Measurements from ENCODE around the gene ARHGAP32. TPM values are rescaled to one million over a fixed set of nuclear protein-coding genes. Genes with fewer than 3 reads are reported as not detected.
"Not testable (repeated sequence)": the region's sequence is repeated elsewhere in the genome, so short reads cannot be mapped to it uniquely, and the experiment has no call there.

Gene ARHGAP32
- total and polyA plus RNA-seq, 9 donors, result 5.9 to 34.8 (median 28.4) TPM

DNA sequence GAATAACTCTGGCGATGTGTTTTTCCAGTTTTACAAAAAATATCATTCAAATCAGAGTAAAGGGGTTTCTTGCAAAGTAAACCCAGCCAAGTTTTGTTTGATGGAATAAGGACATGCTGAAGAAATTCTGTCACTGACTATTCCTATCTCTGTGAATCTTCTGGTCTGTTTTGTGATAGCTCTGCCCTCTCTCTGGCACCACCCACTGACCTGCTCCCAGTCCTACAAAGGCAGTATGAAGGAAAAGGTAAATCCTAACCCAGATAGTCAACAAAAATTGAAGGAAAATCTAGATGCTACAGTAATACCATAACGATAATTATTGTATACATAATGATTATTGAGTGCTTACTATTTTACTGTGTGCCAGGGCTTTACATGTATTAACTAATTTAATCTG lies 173.1 kb downstream of the ARHGAP32 start:
- intact Hi-C loops (cut with DNase I), result no loop called here
- no peaks in the 10 kb centered on the region for H3K27me3 ChIP-seq
- no peaks in the 10 kb centered on the region for H3K36me3 ChIP-seq
- H3K4me3 ChIP-seq, result no peak overlapping the region
- H3K4me1 ChIP-seq (ENCODE audit: insufficient read depth), result peaks cover 1% of the 10 kb centered on the region
- no peaks in the 10 kb centered on the region for H3K9me3 ChIP-seq
- no peak overlapping the region for H3K27ac ChIP-seq
- no peak for DNase-seq
- TF ChIP-seq EP300 (IDR thresholded peaks at IDR 0.05), result no peak
- WGBS, 3 donors, result 75 to 80% (median 77%) methylated on average over 2 of the region's 2 CpGs

DNA sequence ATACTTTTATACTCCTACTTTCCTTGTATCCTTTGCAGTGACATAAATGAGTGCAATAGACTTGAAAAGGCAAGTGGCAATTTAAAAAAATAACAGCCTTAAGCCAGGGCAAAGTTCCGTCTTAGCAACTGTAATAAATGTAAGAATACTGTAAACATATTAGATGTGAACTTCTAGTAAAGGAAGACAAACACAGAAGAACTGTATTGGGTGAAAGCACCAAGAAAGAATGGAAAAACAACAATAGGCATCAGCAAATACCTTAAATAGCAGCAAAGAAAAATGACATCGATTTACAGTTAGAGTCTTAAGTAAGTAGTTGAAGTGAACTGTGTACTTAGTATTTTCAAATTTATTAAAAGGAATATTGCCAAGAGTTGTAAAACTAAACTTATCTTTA lies 174.0 kb downstream of the ARHGAP32 start:
- intact Hi-C loops (cut with DNase I), result no loop called here
- TF ChIP-seq POLR2A (IDR thresholded peaks at IDR 0.05) (no peak), EP300 (IDR thresholded peaks at IDR 0.05) (no peak)
- TF ChIP-seq, protein P1, sequence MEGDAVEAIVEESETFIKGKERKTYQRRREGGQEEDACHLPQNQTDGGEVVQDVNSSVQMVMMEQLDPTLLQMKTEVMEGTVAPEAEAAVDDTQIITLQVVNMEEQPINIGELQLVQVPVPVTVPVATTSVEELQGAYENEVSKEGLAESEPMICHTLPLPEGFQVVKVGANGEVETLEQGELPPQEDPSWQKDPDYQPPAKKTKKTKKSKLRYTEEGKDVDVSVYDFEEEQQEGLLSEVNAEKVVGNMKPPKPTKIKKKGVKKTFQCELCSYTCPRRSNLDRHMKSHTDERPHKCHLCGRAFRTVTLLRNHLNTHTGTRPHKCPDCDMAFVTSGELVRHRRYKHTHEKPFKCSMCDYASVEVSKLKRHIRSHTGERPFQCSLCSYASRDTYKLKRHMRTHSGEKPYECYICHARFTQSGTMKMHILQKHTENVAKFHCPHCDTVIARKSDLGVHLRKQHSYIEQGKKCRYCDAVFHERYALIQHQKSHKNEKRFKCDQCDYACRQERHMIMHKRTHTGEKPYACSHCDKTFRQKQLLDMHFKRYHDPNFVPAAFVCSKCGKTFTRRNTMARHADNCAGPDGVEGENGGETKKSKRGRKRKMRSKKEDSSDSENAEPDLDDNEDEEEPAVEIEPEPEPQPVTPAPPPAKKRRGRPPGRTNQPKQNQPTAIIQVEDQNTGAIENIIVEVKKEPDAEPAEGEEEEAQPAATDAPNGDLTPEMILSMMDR (IDR thresholded peaks at IDR 0.05), result no peak
- 82 to 94% (median 90%) methylated on average over 2 of the region's 2 CpGs for WGBS, 3 donors
- H3K9me3 ChIP-seq, result no peaks in the 10 kb centered on the region
- no peak for DNase-seq
- H3K4me1 ChIP-seq (ENCODE audit: insufficient read depth), result no peaks in the 10 kb centered on the region
- no peaks in the 10 kb centered on the region for H3K27me3 ChIP-seq
- no peak overlapping the region for H3K4me3 ChIP-seq
- H3K36me3 ChIP-seq, result no peaks in the 10 kb centered on the region
- H3K27ac ChIP-seq, result no peak overlapping the region

DNA sequence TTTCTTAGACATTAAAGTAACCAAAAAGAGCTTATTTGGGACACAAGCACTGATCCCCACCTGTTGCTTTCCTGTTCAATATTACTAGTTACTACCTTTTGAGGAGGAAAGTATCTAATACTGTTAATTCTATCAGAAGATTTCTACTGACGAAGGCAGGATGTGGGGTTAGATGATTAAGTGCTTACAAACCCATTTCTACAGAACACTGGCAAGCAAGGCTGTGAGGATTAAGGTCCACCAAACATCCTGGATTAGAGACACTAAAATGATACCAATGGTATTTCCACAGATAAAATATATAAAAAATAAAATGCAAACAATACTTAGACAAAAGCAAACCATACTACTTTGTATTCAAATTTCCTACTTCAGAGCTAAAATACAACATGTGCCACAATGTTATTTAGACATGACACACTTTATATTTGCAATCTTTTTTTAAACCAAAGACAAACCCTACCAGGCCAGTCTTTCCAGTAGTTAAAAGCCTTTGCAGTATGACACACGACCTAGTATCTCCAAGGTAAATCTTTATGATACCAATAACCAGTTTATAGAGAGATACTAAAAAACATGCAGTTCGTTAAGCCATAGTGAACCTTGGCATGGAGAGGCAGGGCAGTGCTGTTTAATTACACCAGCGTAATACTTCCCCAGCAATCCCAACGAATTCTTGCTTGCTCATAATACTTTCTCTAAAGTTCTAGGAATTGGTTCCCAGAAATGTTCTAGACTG lies 178.2 kb downstream of the ARHGAP32 start:
- 79 to 86% (median 80%) methylated on average over 5 of the region's 5 CpGs for WGBS, 3 donors
- no peak overlapping the region for H3K27ac ChIP-seq

DNA sequence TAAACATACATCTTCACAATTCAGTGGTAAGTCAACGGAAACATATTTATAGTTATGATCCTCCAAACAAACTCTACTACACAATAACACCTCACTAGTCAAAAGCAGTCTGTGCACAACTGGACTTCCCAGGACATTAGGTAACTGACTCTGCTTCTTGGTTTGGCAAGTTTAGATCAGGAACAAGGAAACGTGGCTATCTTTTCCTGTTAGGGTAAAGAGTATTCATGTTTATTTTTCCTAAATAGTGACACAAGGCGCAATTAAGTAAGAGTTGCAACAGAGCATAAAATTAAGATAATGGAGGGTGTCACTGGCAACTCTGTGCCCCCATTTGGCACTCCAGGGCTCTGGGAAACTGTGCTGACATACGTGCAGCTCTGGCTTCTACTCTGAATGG lies 179.2 kb downstream of the ARHGAP32 start:
- no peak overlapping the region for H3K27ac ChIP-seq
- H3K9me3 ChIP-seq, result no peaks in the 10 kb centered on the region
- no peaks in the 10 kb centered on the region for H3K4me1 ChIP-seq (ENCODE audit: insufficient read depth)
- H3K36me3 ChIP-seq, result no peaks in the 10 kb centered on the region
- no peak for TF ChIP-seq POLR2A (IDR thresholded peaks at IDR 0.05)
- TF ChIP-seq, protein P1 (IDR thresholded peaks at IDR 0.05), result no peak
- no peak for TF ChIP-seq EP300 (IDR thresholded peaks at IDR 0.05)
- H3K27me3 ChIP-seq, result no peaks in the 10 kb centered on the region
- no peak for DNase-seq
- H3K4me3 ChIP-seq, result no peak overlapping the region
- intact Hi-C loops (cut with DNase I), result no loop called here
- WGBS, 3 donors, result 92 to 95% (median 94%) methylated on average over 4 of the region's 4 CpGs

More for the DNA sequence above, 178.2 kb downstream of the ARHGAP32 start:
- Histone ChIP-seq H3K36me3 (no peaks in the 10 kb centered on the region), H3K4me1 (ENCODE audit: insufficient read depth) (no peaks in the 10 kb centered on the region), H3K9me3 (no peaks in the 10 kb centered on the region), H3K4me3 (no peak overlapping the region), H3K27me3 (no peaks in the 10 kb centered on the region)
- intact Hi-C loops (cut with DNase I), result no loop called here
- DNase-seq, result no peak
- TF ChIP-seq POLR2A (IDR thresholded peaks at IDR 0.05), result no peak
- no peak for TF ChIP-seq EP300 (IDR thresholded peaks at IDR 0.05)
- TF ChIP-seq, protein P1 (IDR thresholded peaks at IDR 0.05), result no peak

DNA sequence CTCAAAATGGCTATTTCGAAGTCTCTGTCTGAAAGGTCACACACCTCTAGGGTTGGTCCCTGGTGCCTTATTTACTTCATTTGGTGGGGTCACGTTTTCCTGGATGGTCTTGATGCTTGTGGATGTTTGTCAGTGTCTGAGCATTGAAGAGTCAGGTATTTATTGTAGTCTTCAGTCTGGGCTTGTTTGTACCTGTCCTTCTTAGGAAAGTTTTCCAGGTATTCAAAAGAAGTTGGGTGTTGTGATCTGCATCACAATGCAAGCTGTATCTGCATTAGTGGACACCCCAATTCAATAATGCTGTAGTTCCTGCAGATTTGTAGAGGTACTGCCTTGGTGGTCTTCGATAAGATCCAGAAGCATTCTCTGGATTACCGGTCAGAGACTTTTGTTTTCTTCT lies 186.0 kb downstream of the ARHGAP32 start:
- no peaks in the 10 kb centered on the region for H3K27me3 ChIP-seq
- no peak for DNase-seq
- intact Hi-C loops (cut with DNase I), result no loop called here
- H3K9me3 ChIP-seq, result no peaks in the 10 kb centered on the region
- H3K36me3 ChIP-seq, result no peaks in the 10 kb centered on the region
- no peak overlapping the region for H3K27ac ChIP-seq
- H3K4me1 ChIP-seq (ENCODE audit: insufficient read depth), result no peaks in the 10 kb centered on the region
- H3K4me3 ChIP-seq, result no peak overlapping the region
- TF ChIP-seq EP300 (IDR thresholded peaks at IDR 0.05), result no peak
- TF ChIP-seq, protein P1 (IDR thresholded peaks at IDR 0.05), result no peak
- no peak for TF ChIP-seq POLR2A (IDR thresholded peaks at IDR 0.05)
- WGBS, 3 donors, result 92 to 96% (median 96%) methylated on average over 4 of the region's 4 CpGs

DNA sequence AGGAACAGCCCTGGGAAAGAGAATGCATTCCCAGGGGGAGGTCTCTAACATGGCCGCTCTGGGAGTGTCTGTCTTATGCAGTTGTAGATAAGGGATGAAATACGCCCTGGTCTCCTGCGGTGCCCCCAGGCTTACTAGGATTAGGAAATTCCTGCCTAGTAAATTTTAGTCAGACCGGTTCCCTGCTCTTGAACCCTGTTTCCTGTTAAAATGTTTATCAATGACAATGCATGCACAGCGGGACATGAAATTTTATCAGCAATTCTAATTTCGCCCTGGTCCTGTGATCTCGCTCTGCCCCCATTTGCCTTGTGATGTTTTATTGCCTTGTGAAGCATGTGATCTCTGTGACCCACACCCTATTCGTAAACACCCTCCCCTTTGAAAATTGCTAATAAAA lies 193.0 kb downstream of the ARHGAP32 start:
- H3K27me3 ChIP-seq; H3K4me3 ChIP-seq; H3K27ac ChIP-seq; DNase-seq; H3K9me3 ChIP-seq; intact Hi-C loops (cut with DNase I); H3K36me3 ChIP-seq; H3K4me1 ChIP-seq (ENCODE audit: insufficient read depth): not testable (repeated sequence)
- WGBS, 3 donors, result 86 to 94% (median 90%) methylated on average over 8 of the region's 8 CpGs
